GM18502 (cell line): Measurements from ENCODE around the gene DRAM1.
A peak's percentile ranks its signal among the peaks of the same experiment; 100 is the strongest.
"Not testable (repeated sequence)": the region's sequence is repeated elsewhere in the genome, so short reads cannot be mapped to it uniquely, and the experiment has no call there.

ENCODE experiments used
- ATAC-seq: cut with Tn5 transposase; IDR thresholded peaks from one replicate; pipeline ENCODE4 v1.9.1; 2021; ENCODE audit warnings: mild to moderate bottlenecking; ENCODE audit not compliant: unreplicated experiment, poor library complexity

Gene DRAM1

DNA sequence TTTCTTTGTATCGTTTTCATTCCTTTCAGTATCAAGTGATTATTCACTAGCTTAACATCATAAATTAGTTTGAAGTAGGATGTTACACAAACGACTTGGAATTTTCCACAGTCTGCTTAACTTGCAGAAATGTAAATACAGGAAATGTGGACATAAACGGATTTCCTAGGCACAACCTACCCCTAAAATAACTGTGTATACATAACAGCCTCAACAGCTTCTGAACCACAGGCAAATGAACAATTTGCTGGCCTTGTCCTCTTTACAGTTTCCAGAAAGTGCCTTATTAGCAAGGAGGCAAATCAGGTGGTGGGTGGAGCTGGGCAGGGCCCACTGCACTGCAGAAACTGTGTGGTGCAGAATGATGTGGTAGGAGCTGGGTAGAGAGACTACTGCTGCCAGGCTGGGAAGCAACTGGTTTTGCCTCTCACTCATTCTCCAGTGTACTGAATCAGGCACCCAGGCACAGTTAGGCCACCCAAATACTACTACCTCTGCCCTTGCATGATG is 14.1 kb downstream of the DRAM1 start:
- peak; percentile 95 for ATAC-seq

DNA sequence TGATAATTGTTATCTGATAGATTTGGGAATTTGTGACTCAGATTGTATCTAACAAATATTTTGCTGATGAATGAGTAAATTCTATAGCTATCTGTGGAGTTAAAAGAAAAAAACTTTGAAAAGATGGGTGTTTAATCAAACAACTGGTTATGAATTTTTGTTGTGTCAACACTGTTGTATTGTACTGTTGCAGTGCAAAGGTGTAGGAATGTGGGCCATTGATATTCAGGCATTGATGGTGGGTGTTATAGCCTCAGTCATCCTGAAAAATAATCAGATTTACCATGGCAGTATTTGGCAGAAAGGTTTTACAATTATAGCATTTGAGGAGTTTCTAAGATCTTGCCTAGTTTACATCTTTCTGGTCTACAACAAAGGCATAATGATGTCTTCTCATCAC is 15.4 kb downstream of the DRAM1 start:
- no peak for ATAC-seq

DNA sequence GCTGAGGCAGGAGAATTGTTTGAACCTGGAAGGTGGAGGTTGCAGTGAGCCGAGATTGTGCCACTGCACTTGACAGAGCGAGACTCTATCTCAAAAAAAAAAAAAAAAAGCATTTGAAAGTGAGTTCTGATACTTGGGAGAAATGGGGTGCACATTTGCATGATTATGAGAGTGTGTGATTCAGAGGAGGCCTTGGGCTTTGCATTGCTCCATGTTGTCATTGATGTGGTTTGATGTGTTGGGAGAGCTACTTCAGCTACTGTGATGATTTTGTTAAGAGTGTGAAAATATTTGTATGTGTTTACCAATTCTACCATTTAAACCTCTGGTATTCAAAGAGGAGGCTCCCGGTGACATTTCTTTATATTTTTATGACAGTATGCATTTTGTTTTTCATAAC is 24.4 kb downstream of the DRAM1 start:
- no peak for ATAC-seq

DNA sequence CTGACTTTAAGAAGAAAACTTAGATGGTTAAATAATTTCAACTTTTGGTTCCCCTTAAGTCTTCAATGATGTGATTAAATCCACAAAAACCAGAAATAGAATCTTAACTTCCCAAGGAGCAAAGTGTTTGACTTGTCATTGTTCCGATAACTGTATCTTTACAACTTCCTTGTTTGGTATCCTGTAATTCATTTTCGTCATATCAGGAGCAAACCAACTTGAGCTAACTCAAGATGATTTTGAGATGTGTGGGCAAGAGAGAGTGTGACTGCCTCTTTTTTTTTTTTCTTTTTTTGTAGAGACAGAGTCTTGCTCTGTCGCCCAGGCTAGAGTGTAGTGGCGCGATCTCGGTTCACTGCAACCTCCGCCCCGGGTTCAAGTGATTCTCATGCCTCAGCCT is 25.3 kb downstream of the DRAM1 start:
- no peak for ATAC-seq

DNA sequence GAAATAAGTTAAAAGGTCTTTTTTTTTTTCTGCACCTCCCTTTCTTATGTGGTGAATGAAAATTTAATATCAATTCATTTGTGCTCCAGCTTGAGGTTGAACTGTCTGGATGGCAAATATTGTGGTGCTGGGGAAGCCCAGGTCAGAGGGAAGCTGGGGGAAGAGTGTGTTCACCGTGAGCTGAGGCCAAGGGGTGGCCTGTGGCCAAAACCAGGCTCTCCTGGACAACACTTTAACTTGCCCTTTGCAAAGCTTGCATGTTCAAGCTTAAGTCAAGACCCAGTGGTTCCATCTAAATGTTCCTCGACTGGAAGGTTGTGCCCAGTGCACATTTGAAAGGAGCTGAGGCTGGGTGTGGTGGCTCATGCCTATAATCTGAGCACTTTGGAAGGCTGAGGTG is 28.8 kb downstream of the DRAM1 start:
- no peak for ATAC-seq

DNA sequence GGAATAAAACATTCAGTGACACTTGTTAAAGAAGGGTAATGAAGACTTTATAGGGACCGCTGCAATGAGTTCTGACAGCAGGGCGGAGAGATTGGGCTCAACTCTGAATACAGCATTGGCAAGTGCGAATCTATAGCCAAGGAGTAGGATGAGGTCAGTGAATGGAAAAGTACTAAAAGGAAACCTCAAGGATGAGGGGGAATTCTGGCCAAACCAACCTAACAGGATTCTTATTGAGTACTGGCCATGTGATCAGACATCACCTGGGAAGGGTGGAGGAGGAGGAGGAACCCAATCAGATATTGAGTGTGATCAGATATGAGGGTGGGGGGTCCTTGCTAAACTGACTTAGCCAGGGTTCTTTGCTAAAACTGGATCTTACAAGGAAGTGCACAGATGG is 31.0 kb downstream of the DRAM1 start:
- no peak for ATAC-seq

DNA sequence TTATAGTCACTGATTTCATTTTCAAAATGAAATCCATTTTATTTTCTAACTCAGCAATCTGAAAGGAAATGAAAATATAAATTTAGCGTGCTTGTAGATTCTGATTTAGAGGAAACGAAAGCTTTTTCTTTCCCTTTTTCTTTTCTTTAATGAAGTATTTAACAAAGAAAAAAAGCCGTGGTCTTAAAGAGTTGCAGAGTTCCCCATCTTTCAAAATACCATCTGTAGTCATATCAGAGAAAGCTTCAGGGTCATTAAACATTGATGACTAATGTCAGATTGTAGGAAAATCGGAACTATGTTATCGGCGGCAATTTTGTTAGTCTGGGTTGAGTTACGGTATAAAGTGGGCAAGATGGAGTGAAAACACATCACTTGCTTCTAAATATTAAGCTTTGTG is 32.3 kb downstream of the DRAM1 start:
- peak; percentile 58 for ATAC-seq

DNA sequence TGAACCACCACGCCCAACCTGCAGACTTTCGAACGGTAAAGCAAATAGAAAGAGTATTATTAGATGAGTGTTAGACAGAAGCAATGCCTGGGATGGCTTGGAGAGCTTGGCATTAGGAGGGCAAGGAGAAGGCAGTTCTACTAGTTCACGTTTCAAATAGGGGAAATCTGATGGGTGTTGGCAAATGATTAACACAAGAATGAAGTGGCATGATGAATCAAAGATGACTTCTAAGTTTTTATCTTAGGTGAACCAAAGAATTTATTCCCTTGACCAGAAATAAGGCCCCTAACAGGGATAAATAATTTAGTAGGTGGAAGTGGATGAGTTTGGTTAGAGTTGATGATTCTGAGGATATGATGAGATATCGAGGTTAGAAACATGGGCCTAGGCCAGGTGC is 38.5 kb downstream of the DRAM1 start:
- no peak for ATAC-seq

DNA sequence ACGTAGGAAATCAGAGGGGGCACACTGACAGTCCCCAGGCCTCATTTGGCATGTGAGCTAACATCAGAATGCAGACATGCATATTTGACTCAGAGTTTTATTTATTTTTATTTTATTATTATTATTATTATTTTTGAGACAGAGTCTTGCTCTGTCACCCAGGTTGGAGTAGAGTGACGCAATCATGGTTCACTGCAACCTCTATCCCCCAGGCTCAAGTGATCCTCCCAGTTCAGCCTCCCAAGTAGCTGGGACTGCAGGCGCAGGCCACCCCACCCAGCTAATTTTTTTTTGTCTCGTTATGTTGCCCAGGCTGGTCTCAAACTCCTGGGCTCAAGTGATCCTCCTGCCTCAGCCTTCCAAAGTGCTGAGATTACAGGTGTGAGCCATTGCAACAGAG is 41.4 kb downstream of the DRAM1 start:
- not testable (repeated sequence) for ATAC-seq

DNA sequence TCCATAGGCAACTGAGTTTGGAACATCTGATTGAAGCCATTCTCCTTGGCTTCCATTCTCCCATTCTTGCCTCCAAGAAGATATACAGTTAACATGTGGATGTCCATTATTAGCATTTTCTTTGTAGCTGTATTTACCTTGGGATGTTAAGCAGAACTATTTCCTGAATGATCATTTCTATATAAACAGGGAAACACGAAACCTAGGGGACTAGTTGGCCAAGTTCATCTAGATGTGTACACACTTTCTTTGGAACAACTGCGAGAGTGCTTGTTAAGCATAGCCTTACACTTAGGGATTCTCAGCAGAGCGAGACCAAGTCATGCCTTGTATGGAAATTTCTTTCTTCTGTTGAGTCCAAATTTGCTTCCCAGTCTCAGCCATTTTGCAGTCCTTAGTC is 42.1 kb downstream of the DRAM1 start:
- ATAC-seq: no peak

DNA sequence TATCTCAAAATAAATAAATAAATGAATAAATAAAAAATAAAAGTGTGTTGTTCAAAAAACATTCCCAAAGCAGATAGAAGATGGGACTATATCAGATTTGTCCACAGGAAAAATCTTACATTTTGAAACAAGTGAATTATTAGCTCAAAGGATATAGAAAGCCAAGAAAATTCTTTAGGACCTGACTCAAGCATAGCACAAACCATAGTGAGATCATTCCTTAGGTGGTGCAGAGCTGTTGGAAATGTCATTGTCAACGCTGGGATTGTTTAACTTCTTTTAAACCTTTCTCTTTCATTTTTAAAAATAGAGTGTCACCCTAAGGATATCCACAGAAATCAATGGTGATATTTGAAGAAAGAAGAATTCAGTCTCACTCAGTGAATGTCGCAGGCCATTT is 43.5 kb downstream of the DRAM1 start:
- no peak for ATAC-seq

DNA sequence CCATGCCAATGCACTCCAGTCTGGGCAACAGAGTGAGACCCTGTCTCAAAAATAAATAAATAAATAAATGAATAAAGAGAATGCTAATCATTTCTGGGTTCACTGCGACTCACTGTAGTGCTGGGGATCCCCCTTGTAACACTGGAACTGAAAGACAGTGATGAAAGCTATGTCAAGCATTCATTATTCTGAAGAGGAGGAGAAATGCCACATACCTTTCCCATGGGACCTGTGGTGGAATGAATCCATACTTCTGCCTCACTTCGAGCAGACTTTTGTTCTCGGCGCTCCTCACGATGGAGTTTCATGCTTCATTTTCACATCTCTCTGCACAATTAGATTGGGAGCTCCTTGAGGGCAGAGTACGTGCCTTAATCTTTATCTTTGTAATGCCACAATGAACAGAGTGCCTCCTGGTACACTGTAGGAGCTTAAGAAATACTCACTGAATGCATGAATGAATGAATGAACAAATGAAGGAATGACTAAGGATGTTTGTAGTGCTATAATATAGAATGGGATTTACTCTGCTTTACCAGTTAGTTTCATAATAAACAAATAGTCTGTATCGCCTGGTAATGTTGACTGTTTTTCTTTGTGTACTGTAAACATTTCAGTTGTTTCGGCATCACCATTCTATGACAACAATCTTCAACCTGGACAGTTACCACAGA is 45.8 kb downstream of the DRAM1 start:
- ATAC-seq: peak; percentile 45

DNA sequence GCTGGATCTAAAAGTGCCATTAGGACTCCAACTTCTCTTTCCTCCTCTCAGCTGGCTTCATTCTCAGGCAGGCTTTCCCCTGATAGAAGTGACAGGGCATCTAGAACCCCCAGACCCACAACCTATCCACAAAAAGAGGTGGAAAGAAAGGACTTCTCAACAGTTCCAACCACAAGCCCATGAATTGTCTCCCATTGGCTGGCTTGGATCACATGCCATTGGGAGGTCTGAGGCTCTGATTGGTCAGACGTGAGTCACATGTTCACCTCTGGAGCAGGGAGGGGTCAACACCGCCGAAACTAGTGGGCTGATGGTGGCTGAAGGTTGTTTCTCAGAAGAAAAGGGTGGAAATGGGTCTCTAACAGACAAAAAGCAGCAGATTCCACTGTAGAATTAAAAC is 47.2 kb downstream of the DRAM1 start:
- no peak for ATAC-seq

DNA sequence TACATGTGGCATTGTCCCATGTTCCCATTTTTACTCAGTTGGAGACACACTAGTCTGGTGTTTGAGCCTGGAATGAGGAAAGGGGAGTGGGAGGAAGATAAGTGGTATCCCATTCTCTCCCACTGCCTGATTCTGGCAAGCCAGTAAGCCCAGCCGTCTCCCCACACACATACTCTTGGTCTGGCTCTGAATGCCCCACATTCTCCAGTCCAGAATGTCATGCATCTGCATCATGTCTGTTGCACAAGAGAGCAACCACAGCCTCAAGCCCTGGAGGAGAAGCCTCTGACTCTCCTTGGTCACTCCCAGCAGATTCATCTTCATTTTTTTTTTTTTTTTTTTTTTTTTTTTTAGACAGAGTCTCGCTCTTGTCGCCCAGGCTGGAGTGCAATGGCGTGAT is 48.0 kb downstream of the DRAM1 start:
- ATAC-seq: no peak

DNA sequence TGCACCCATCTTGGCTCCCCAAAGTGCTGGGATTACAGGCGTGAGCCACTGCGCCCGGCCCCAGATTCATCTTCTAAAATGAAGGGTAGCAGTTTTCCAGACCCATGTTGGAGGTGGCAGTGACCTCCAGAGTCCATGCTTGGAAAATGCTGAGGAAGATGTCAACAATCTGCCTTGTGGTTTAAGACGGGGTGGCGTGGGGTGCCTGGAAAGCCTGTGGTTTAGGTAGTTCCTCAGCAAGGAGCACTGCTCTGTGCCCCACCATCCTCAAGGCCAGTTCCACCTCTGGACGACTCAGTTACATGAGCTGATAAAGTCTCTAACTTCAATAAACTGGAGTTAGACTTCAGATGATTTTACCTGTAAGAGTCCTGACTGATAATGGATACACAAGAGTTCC is 48.6 kb downstream of the DRAM1 start:
- ATAC-seq: no peak

DNA sequence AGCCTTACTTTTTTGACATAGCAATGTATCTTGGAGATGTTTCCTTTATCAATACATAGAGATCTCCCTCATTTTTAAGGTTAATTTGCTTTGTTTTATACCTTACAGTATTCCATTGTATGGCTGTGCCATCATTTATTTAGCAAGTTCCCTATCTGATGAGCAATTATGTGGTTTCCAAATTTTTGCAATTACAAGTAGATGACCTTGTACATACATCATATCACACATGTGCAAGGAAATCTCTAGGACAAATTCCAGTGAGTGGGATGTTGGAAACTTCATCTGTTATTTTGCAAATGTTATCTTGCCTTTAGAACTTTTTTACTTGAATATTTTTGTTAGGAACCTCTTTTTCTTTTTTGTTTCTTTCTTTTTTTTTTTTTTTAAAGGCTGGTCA is 49.7 kb downstream of the DRAM1 start:
- no peak for ATAC-seq

DNA sequence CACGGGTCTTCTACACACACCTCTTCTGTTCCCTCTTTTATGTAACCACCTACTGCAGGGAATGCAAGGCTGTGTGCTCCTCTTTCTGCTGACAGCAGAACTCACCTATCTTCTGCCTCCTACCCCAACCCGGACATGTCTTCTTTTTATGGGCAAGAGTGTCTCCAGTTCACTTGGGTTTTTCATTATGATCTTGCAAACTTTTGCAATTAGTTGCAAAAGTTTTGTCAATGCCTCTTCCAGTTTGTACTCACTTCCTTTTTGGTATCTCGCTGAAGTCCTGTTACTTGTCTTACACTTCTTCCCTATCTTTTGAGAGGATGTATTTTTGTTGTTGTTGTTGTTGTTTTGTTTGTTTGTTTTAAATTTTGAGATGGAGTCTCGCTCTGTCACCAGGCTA is 50.6 kb downstream of the DRAM1 start:
- ATAC-seq: no peak

DNA sequence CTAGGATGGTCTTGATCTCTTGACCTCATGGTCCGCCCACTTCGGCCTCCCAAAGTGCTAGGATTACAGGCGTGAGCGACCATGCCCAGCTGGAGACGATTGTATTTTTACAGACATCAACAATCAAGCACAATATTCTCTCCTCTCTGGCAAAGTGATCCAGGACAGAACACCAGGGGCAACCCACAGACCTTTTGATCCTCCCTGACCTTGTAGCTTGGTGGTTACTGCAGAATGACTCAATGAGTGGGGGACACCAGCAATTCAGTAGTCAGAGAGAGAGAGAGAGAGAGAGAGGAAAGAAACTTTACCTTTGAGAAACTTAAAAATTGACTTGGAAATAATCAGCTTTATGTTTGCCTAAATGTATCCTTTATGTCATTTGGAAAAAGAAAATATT is 51.2 kb downstream of the DRAM1 start:
- ATAC-seq: no peak

DNA sequence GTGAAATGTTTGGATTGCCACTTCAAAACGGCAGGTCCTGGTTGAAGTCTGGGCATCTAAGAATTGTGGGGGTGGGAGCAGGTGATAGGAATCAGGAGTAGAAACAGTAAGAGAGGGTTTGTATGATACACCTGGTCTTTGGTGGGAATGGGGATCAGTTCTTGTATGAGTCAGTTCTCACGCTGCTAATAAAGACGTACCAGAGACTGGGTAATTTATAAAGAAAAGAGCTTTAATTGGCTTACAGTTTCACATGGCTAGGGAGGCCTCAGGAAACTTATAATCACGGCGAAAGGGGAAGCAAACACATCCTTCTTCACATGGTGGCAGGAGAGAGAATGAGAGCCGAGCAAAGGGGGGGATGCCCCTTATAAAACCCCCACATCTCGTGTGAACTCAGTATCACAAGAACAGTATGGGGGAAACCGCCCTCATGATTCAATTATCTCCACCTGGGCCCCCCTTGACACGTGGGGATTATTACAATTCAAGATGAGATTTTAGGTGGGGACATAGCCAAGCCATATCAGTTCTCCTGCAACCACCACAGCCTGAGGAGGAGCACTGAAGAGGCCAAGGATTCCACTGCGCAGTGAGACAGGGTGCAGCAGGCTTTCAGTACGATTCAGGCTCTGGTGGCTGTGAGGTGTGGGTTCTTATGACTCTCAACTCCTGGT is 52.1 kb downstream of the DRAM1 start:
- ATAC-seq: peak; percentile 43

DNA sequence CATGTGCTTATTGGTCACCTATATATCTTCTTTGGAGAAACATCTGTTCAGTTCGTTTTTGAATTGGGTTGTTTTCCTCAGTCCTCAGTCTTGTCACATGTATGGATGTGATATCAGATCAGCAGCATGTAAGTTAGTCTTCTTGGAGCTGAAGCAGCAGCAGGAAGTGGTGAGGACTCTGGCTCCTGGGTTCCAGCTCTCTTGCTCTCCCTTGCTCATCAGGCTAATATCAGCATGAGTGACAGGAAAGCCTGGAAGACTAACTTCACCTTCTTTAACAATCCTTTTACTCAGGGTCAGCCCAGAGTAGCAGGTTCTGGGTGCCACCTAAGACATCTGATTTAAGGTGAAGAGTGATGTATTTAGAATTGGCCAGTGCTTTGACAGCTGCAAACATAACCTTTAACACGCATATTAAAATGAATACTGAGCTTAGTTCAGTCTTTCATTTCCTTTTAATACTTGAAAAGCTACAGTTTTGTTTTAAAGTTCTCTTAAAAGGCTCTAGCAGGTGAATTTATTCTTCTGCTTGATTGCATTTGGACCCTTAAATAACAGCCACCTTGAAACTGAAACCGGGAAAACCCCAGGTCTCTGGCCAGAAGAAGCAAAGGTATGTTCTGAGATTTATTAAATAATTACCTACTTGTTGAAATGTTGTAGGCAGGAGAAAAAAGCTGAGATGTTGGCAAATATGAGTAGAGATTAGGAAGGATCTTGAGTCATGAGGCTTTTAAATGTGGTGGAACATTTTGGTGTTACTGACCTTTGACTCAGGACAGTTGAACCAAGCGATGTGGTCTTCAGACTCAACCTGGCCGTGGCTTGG is 54.3 kb downstream of the DRAM1 start:
- ATAC-seq: peak; percentile 26

DNA sequence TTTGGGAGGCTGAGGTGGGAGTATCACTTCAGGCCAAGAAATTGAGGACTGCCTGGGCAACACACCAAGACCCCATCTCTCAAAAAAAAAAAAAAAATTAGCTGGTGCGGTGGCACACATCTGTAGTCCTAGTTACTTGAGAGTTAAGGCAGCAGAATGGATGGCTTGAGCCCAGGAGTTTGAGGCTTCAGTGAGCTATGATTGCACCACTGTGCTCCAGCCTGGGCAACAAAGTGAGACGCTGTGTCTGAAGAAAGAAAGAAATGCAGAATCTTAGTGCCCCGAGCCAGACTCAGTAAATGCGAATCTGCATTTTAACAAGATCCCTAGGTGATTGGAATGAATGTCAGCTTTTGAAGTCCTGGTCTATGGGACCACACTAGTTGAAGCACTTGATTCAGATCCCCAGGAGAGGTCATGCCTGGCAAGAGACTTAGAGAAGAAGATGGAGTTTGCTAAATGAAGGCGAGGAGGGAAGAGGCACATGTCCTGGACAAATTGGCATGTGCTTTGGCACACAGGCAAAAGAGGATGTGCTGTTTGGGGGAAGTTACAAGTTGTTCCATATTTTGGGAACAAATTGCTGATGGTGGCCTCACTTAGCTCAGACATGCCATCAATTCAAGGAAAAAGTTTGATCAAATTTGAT is 56.6 kb downstream of the DRAM1 start:
- ATAC-seq: no peak
